HG02943 (cell line): ENCODE measurements around the gene LIN54.
"Not testable (repeated sequence)": the region's sequence is repeated elsewhere in the genome, so short reads cannot be mapped to it uniquely, and the experiment has no call there.

ENCODE experiments used
- ATAC-seq: cut with Tn5 transposase; IDR thresholded peaks from one replicate; pipeline ENCODE4 v1.9.1; 2021; ENCODE audit warnings: mild to moderate bottlenecking, low read depth, moderate library complexity; ENCODE audit not compliant: unreplicated experiment

The LIN54 gene

GRCh38 chr4:83010522-83011318, at the start of gene LIN54:
Gene LIN54 (minus strand): TSS chr4:83010823. CDS start chr4:82984844, 25,979 bp downstream.
- peak; percentile 46 for ATAC-seq

- ATAC-seq: no peak
Measured at GRCh38 chr4:83054928-83055327, 44.3 kb upstream of the LIN54 start.

GRCh38 chr4:83048781-83049180, 38.2 kb upstream of the LIN54 start:
- not testable (repeated sequence) for ATAC-seq

- ATAC-seq: no peak
Measured at GRCh38 chr4:83046693-83047473, 36.3 kb upstream of the LIN54 start.

GRCh38 chr4:83043801-83044407, 33.3 kb upstream of the LIN54 start:
- ATAC-seq: no peak

GRCh38 chr4:83043157-83043556, 32.5 kb upstream of the LIN54 start:
- not testable (repeated sequence) for ATAC-seq

GRCh38 chr4:83040269-83040668, 29.6 kb upstream of the LIN54 start:
- ATAC-seq: no peak

- no peak for ATAC-seq
Measured at GRCh38 chr4:83036991-83037665, 26.5 kb upstream of the LIN54 start.

- ATAC-seq: peak; percentile 99
Measured at GRCh38 chr4:83034630-83035494, 24.2 kb upstream of the LIN54 start, which contains the start of gene COPS4. Gene COPS4 (plus strand): TSS chr4:83035183. CDS start chr4:83035225, 42 bp downstream.

GRCh38 chr4:83029688-83030087, 19.1 kb upstream of the LIN54 start:
- no peak for ATAC-seq

GRCh38 chr4:83028976-83029375, 18.4 kb upstream of the LIN54 start:
- ATAC-seq: no peak

GRCh38 chr4:83025563-83025962, 14.9 kb upstream of the LIN54 start:
- no peak for ATAC-seq

- ATAC-seq: no peak
Measured at GRCh38 chr4:83024233-83024632, 13.6 kb upstream of the LIN54 start.

- not testable (repeated sequence) for ATAC-seq
Measured at GRCh38 chr4:83023599-83023998, 13.0 kb upstream of the LIN54 start.

GRCh38 chr4:83022724-83023450, 12.3 kb upstream of the LIN54 start:
- no peak for ATAC-seq

GRCh38 chr4:83019794-83020494, 9.3 kb upstream of the LIN54 start:
- no peak for ATAC-seq

- ATAC-seq: no peak
Measured at GRCh38 chr4:83013902-83014301, 3.3 kb upstream of the LIN54 start.

GRCh38 chr4:83013420-83013867, 2.8 kb upstream of the LIN54 start:
- ATAC-seq: no peak
